Astrocyte (in vitro differentiated cells and primary cell): ENCODE measurements around the gene NCLN.

Experiments used
- EZH2 ChIP-seq: IDR thresholded peaks from 2 replicates; pipeline ENCODE4 v1.6.1; 2012; ENCODE audit warnings: mild to moderate bottlenecking, low read length, inconsistent platforms; ENCODE audit not compliant: insufficient read depth
- TF ChIP-seq, protein P1 (sequence below): IDR thresholded peaks from 2 replicates; pipeline ENCODE4 v1.5.1; 2011; ENCODE audit warnings: low read depth, mild to moderate bottlenecking, inconsistent platforms, low read length, moderate library complexity; ENCODE audit not compliant: insufficient read depth

- TF ChIP-seq, protein P1, sequence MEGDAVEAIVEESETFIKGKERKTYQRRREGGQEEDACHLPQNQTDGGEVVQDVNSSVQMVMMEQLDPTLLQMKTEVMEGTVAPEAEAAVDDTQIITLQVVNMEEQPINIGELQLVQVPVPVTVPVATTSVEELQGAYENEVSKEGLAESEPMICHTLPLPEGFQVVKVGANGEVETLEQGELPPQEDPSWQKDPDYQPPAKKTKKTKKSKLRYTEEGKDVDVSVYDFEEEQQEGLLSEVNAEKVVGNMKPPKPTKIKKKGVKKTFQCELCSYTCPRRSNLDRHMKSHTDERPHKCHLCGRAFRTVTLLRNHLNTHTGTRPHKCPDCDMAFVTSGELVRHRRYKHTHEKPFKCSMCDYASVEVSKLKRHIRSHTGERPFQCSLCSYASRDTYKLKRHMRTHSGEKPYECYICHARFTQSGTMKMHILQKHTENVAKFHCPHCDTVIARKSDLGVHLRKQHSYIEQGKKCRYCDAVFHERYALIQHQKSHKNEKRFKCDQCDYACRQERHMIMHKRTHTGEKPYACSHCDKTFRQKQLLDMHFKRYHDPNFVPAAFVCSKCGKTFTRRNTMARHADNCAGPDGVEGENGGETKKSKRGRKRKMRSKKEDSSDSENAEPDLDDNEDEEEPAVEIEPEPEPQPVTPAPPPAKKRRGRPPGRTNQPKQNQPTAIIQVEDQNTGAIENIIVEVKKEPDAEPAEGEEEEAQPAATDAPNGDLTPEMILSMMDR: no peak
- TF ChIP-seq EZH2: no peak
Observed at GRCh38 chr19:3236272-3236671, 50.5 kb downstream of the NCLN start.
